Astrocyte (in vitro differentiated cells and primary cell): ENCODE results near the gene SLC19A1. TPM values are rescaled to one million over a fixed set of nuclear protein-coding genes. Genes with fewer than 3 reads are reported as not detected.

Experiments used
- DNase-seq: peaks from one replicate; pipeline ENCODE4 v3.0.0-alpha.2; 2010; ENCODE audit warnings: low read depth
- FAIRE-seq: peaks from 2 replicates; lab custom pipeline; 2011; peaks lifted over from hg19 to GRCh38; lab: Jason Lieb, UNC
- H2AFZ ChIP-seq: 2 replicates; pipeline ENCODE4 v1.6.0; 2012; ENCODE audit warnings: low read depth, low read length, inconsistent platforms
- H3K27ac ChIP-seq: 2 replicates; pipeline ENCODE4 v1.5.1; 2011; ENCODE audit warnings: low read depth, low read length, inconsistent platforms
- H3K27me3 ChIP-seq: 2 replicates; pipeline ENCODE4 v1.6.0; 2011; ENCODE audit warnings: low read length, inconsistent platforms; ENCODE audit not compliant: insufficient read depth
- H3K36me3 ChIP-seq: 2 replicates; pipeline ENCODE4 v1.5.1; 2011; ENCODE audit warnings: low read length, inconsistent platforms; ENCODE audit not compliant: insufficient read depth
- H3K4me1 ChIP-seq: 2 replicates; pipeline ENCODE4 v1.5.1; 2011; ENCODE audit warnings: low read length, inconsistent platforms; ENCODE audit not compliant: insufficient read depth
- H3K4me2 ChIP-seq: 2 replicates; pipeline ENCODE4 v1.6.0; 2012; ENCODE audit warnings: low read length, inconsistent platforms
- H3K4me3 ChIP-seq: 2 replicates; pipeline ENCODE4 v1.5.1; 2011; ENCODE audit warnings: low read depth, mild to moderate bottlenecking, low read length, inconsistent platforms; ENCODE audit not compliant: insufficient read depth
- H3K79me2 ChIP-seq: 2 replicates; pipeline ENCODE4 v1.6.0; 2012; ENCODE audit warnings: mild to moderate bottlenecking, low read length, inconsistent platforms; ENCODE audit not compliant: insufficient read depth
- H3K9ac ChIP-seq: 2 replicates; pipeline ENCODE4 v1.6.0; 2012; ENCODE audit warnings: mild to moderate bottlenecking, low read length, inconsistent platforms
- H3K9me3 ChIP-seq: 2 replicates; pipeline ENCODE4 v1.5.1; 2012; ENCODE audit warnings: low read depth, mild to moderate bottlenecking, low read length, inconsistent platforms; ENCODE audit not compliant: insufficient read depth
- H4K20me1 ChIP-seq: 2 replicates; pipeline ENCODE4 v1.6.0; 2012; ENCODE audit warnings: low read length, inconsistent platforms; ENCODE audit not compliant: insufficient read depth
- H3K27ac Mint-ChIP-seq: one replicate; pipeline ENCODE4 v1.8.0; 2021; ENCODE audit warnings: mild to moderate bottlenecking, mixed read lengths; ENCODE audit not compliant: unreplicated experiment
- H3K27me3 Mint-ChIP-seq: one replicate; pipeline ENCODE4 v1.8.0; 2021; ENCODE audit warnings: low read depth, mixed read lengths; ENCODE audit not compliant: unreplicated experiment
- H3K36me3 Mint-ChIP-seq: one replicate; pipeline ENCODE4 v1.8.0; 2021; ENCODE audit warnings: low read depth, mixed read lengths; ENCODE audit not compliant: unreplicated experiment
- H3K4me1 Mint-ChIP-seq: one replicate; pipeline ENCODE4 v1.8.0; 2021; ENCODE audit warnings: low read depth, mixed read lengths; ENCODE audit not compliant: unreplicated experiment
- H3K4me3 Mint-ChIP-seq: one replicate; pipeline ENCODE4 v1.8.0; 2021; ENCODE audit warnings: mild to moderate bottlenecking, moderate library complexity, mixed read lengths; ENCODE audit not compliant: unreplicated experiment
- H3K9me3 Mint-ChIP-seq: one replicate; pipeline ENCODE4 v1.8.0; 2021; ENCODE audit warnings: mild to moderate bottlenecking, mixed read lengths; ENCODE audit not compliant: unreplicated experiment
- CTCF ChIP-seq: IDR thresholded peaks from 2 replicates; pipeline ENCODE4 v1.5.1; 2011; ENCODE audit warnings: low read depth, mild to moderate bottlenecking, inconsistent platforms, low read length, moderate library complexity; ENCODE audit not compliant: insufficient read depth
- EZH2 ChIP-seq: IDR thresholded peaks from 2 replicates; pipeline ENCODE4 v1.6.1; 2012; ENCODE audit warnings: mild to moderate bottlenecking, low read length, inconsistent platforms; ENCODE audit not compliant: insufficient read depth
- total RNA-seq: library from RNA; stranded (reverse); gene quantifications from 2 replicates; pipeline ENCODE4 v1.2.1, GENCODE V29; 2021

The SLC19A1 gene
- total RNA-seq, 1 donor from 2014 or later, result 11.7 TPM

- no peaks in the 10 kb centered on the region for H3K4me1 Mint-ChIP-seq
- H3K4me2 ChIP-seq, result no peak overlapping the region
- no peaks in the 10 kb centered on the region for H3K79me2 ChIP-seq
- H3K4me3 ChIP-seq, result no peak overlapping the region
- DNase-seq (no peak), FAIRE-seq (no peak)
- no peaks in the 10 kb centered on the region for H4K20me1 ChIP-seq
- no peaks in the 10 kb centered on the region for H3K4me1 ChIP-seq
- peaks cover 36% of the 10 kb centered on the region for H3K27me3 Mint-ChIP-seq
- TF ChIP-seq EZH2, result no peak
- no peak for TF ChIP-seq CTCF
- H3K36me3 Mint-ChIP-seq, result no peaks in the 10 kb centered on the region
- H3K9ac ChIP-seq, result no peak overlapping the region
- no peaks in the 10 kb centered on the region for H3K9me3 Mint-ChIP-seq
- H3K9me3 ChIP-seq, result no peaks in the 10 kb centered on the region
- no peak overlapping the region for H2AFZ ChIP-seq
- H3K27ac Mint-ChIP-seq, result no peak overlapping the region
- H3K27ac ChIP-seq, result no peak overlapping the region
- H3K27me3 ChIP-seq, result peaks cover 9% of the 10 kb centered on the region
- H3K4me3 Mint-ChIP-seq, result no peak overlapping the region
- no peaks in the 10 kb centered on the region for H3K36me3 ChIP-seq
Measured at GRCh38 chr21:45575304-45575992, 33.2 kb upstream of the SLC19A1 start.

- Mint-ChIP-seq H3K36me3 (no peaks in the 10 kb centered on the region), H3K4me1 (no peaks in the 10 kb centered on the region), H3K9me3 (no peaks in the 10 kb centered on the region), H3K4me3 (no peak overlapping the region), H3K27ac (no peak overlapping the region), H3K27me3 (peaks cover 38% of the 10 kb centered on the region)
- Histone ChIP-seq H3K27ac (no peak overlapping the region), H2AFZ (no peak overlapping the region), H3K27me3 (peaks cover 10% of the 10 kb centered on the region), H3K4me1 (no peaks in the 10 kb centered on the region), H3K9me3 (no peaks in the 10 kb centered on the region), H3K36me3 (no peaks in the 10 kb centered on the region), H3K79me2 (no peaks in the 10 kb centered on the region), H3K4me3 (no peak overlapping the region), H4K20me1 (no peaks in the 10 kb centered on the region), H3K4me2 (no peak overlapping the region), H3K9ac (no peak overlapping the region)
- FAIRE-seq (no peak), DNase-seq (no peak)
- TF ChIP-seq CTCF (no peak), EZH2 (no peak)
Measured at GRCh38 chr21:45574691-45575090, 32.5 kb upstream of the SLC19A1 start.

- TF ChIP-seq EZH2 (no peak), CTCF (no peak)
- H3K27ac ChIP-seq, result no peak overlapping the region
- H3K79me2 ChIP-seq, result no peaks in the 10 kb centered on the region
Measured at GRCh38 chr21:45574081-45574501, 31.9 kb upstream of the SLC19A1 start.

More at GRCh38 chr21:45574081-45574501, 31.9 kb upstream of the SLC19A1 start:
- H3K36me3 ChIP-seq, result no peaks in the 10 kb centered on the region
- H3K27ac Mint-ChIP-seq, result no peak overlapping the region
- peak overlapping the region; percentile 46 for H2AFZ ChIP-seq
- peaks cover 38% of the 10 kb centered on the region for H3K27me3 Mint-ChIP-seq
- FAIRE-seq (no peak), DNase-seq (no peak)
- H3K4me1 Mint-ChIP-seq, result no peaks in the 10 kb centered on the region
- H3K4me3 Mint-ChIP-seq, result no peak overlapping the region
- no peaks in the 10 kb centered on the region for H4K20me1 ChIP-seq
- no peaks in the 10 kb centered on the region for H3K9me3 ChIP-seq
- H3K27me3 ChIP-seq, result peaks cover 10% of the 10 kb centered on the region
- H3K9me3 Mint-ChIP-seq, result no peaks in the 10 kb centered on the region
- no peak overlapping the region for H3K4me2 ChIP-seq
- H3K4me1 ChIP-seq, result no peaks in the 10 kb centered on the region
- no peaks in the 10 kb centered on the region for H3K36me3 Mint-ChIP-seq
- H3K9ac ChIP-seq, result no peak overlapping the region
- H3K4me3 ChIP-seq, result no peak overlapping the region
